Chondrocyte (in vitro differentiated cells): ENCODE measurements around the gene ANKH. TPM values are rescaled to one million over a fixed set of nuclear protein-coding genes. Genes with fewer than 3 reads are reported as not detected.

Experiments
- DNase-seq: peaks from one replicate; pipeline ENCODE4 v3.0.0; 2021; ENCODE audit warnings: mixed read lengths, low spot score
- H3K27ac Mint-ChIP-seq: one replicate; pipeline ENCODE4 v1.8.0; 2021; ENCODE audit warnings: mild to moderate bottlenecking, moderate library complexity, mixed read lengths; ENCODE audit not compliant: unreplicated experiment
- H3K27me3 Mint-ChIP-seq: 2 replicates; pipeline ENCODE4 v1.8.0; 2021; ENCODE audit warnings: low read depth, mixed read lengths
- H3K36me3 Mint-ChIP-seq: 2 replicates; pipeline ENCODE4 v1.8.0; 2021; ENCODE audit warnings: low read depth, mixed read lengths
- H3K4me1 Mint-ChIP-seq: 2 replicates; pipeline ENCODE4 v1.8.0; 2021; ENCODE audit warnings: low read depth, mild to moderate bottlenecking, mixed read lengths
- H3K4me3 Mint-ChIP-seq: one replicate; pipeline ENCODE4 v1.8.0; 2021; ENCODE audit warnings: mild to moderate bottlenecking, moderate library complexity, mixed read lengths; ENCODE audit not compliant: unreplicated experiment
- H3K9me3 Mint-ChIP-seq: 2 replicates; pipeline ENCODE4 v1.8.0; 2021; ENCODE audit warnings: low read depth, mixed read lengths
- CTCF ChIP-seq: fragments of 200-600 bp; sonication (generic); IDR thresholded peaks from 2 replicates; pipeline ENCODE4 v1.5.0; 2021; ENCODE audit warnings: antibody characterized with exemption, mild to moderate bottlenecking, moderate library complexity
- total RNA-seq: library from RNA; stranded (reverse); gene quantifications from 3 replicates; pipeline ENCODE4 v1.2.1, GENCODE V29; 2021

Gene ANKH
- total RNA-seq, 1 donor from 2014 or later, result 114 TPM

GRCh38 chr5:14767053-14767452 lies 104.5 kb downstream of the ANKH start:
- Mint-ChIP-seq H3K4me3 (no peak overlapping the region), H3K27me3 (no peaks in the 10 kb centered on the region), H3K4me1 (peaks cover 7% of the 10 kb centered on the region), H3K36me3 (peaks cover 14% of the 10 kb centered on the region), H3K9me3 (no peaks in the 10 kb centered on the region), H3K27ac (no peak overlapping the region)
- DNase-seq, result no peak
- TF ChIP-seq CTCF, result no peak

GRCh38 chr5:14766584-14766983 lies 105.0 kb downstream of the ANKH start:
- H3K36me3 Mint-ChIP-seq, result peaks cover 14% of the 10 kb centered on the region
- H3K27ac Mint-ChIP-seq, result no peak overlapping the region
- H3K4me3 Mint-ChIP-seq, result no peak overlapping the region
- H3K27me3 Mint-ChIP-seq, result no peaks in the 10 kb centered on the region
- peaks cover 7% of the 10 kb centered on the region for H3K4me1 Mint-ChIP-seq
- DNase-seq, result no peak
- no peaks in the 10 kb centered on the region for H3K9me3 Mint-ChIP-seq
- TF ChIP-seq CTCF, result no peak

- Mint-ChIP-seq H3K27me3 (no peaks in the 10 kb centered on the region), H3K4me1 (peaks cover 1% of the 10 kb centered on the region), H3K4me3 (no peak overlapping the region), H3K9me3 (no peaks in the 10 kb centered on the region), H3K27ac (no peak overlapping the region), H3K36me3 (peaks cover 14% of the 10 kb centered on the region)
- no peak for TF ChIP-seq CTCF
- no peak for DNase-seq
Observed at GRCh38 chr5:14765587-14765986, 106.0 kb downstream of the ANKH start.

GRCh38 chr5:14762549-14763216 lies 108.9 kb downstream of the ANKH start:
- no peak overlapping the region for H3K4me3 Mint-ChIP-seq
- H3K36me3 Mint-ChIP-seq, result peaks cover 14% of the 10 kb centered on the region
- H3K9me3 Mint-ChIP-seq, result no peaks in the 10 kb centered on the region
- TF ChIP-seq CTCF, result no peak
- no peaks in the 10 kb centered on the region for H3K27me3 Mint-ChIP-seq
- DNase-seq, result no peak
- no peaks in the 10 kb centered on the region for H3K4me1 Mint-ChIP-seq
- no peak overlapping the region for H3K27ac Mint-ChIP-seq

GRCh38 chr5:14760548-14761002 lies 111.0 kb downstream of the ANKH start:
- Mint-ChIP-seq H3K4me3 (no peak overlapping the region), H3K4me1 (no peaks in the 10 kb centered on the region), H3K9me3 (no peaks in the 10 kb centered on the region), H3K27ac (no peak overlapping the region), H3K27me3 (no peaks in the 10 kb centered on the region), H3K36me3 (peaks cover 9% of the 10 kb centered on the region)
- DNase-seq, result no peak
- TF ChIP-seq CTCF, result no peak
